Measurements from ENCODE around the gene POLK.

DNA sequence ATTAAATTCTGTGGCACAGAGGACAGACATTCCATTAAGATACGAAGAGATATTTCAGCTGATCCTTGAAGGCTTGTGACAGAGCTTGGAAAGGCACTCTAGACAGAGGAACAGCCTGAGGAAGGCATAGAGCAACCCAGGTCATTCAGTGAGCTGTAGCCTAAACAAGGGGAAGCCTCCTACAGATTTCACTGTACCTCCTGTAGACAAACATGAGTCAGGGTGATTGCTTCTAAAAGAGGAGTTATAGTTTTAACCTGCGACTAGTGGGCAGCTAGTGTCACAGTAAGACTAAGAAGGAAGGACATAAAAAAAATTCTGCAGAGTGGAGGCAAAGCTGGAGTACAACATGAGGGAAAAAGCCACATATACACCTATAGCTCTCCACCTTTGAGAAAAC lies 56.0 kb downstream of the POLK start:
- TF ChIP-seq POLR2A (IDR thresholded peaks at IDR 0.05) (no peak), POLR2AphosphoS5 (IDR thresholded peaks at IDR 0.05) (no peak)
- TF ChIP-seq, protein P1, sequence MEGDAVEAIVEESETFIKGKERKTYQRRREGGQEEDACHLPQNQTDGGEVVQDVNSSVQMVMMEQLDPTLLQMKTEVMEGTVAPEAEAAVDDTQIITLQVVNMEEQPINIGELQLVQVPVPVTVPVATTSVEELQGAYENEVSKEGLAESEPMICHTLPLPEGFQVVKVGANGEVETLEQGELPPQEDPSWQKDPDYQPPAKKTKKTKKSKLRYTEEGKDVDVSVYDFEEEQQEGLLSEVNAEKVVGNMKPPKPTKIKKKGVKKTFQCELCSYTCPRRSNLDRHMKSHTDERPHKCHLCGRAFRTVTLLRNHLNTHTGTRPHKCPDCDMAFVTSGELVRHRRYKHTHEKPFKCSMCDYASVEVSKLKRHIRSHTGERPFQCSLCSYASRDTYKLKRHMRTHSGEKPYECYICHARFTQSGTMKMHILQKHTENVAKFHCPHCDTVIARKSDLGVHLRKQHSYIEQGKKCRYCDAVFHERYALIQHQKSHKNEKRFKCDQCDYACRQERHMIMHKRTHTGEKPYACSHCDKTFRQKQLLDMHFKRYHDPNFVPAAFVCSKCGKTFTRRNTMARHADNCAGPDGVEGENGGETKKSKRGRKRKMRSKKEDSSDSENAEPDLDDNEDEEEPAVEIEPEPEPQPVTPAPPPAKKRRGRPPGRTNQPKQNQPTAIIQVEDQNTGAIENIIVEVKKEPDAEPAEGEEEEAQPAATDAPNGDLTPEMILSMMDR (IDR thresholded peaks at IDR 0.05) = no peak
